ENCODE data around the gene UROC1.

- TF ChIP-seq ZNF121 (CRISPR knock-in tag; IDR thresholded peaks at IDR 0.05) (no peak), SMARCC2 (IDR thresholded peaks at IDR 0.05) (no peak), THAP9 (CRISPR knock-in tag; IDR thresholded peaks at IDR 0.05; ENCODE audit: borderline replicate concordance) (no peak), BCLAF1 (IDR thresholded peaks at IDR 0.05) (no peak), ZNF292 (CRISPR knock-in tag; IDR thresholded peaks at IDR 0.05; ENCODE audit: borderline replicate concordance, low read depth) (no peak), CEBPZ (IDR thresholded peaks at IDR 0.05; ENCODE audit: low read length) (no peak), ZFP41 (CRISPR knock-in tag; IDR thresholded peaks at IDR 0.05; ENCODE audit: borderline replicate concordance) (no peak), NCOA2 (CRISPR knock-in tag; IDR thresholded peaks at IDR 0.05) (no peak)
These were observed 56.0 kb downstream of the UROC1 start for GRCh38 chr3:126461450-126462070.
